ENCODE results near the gene AK5.

The AK5 gene

DNA sequence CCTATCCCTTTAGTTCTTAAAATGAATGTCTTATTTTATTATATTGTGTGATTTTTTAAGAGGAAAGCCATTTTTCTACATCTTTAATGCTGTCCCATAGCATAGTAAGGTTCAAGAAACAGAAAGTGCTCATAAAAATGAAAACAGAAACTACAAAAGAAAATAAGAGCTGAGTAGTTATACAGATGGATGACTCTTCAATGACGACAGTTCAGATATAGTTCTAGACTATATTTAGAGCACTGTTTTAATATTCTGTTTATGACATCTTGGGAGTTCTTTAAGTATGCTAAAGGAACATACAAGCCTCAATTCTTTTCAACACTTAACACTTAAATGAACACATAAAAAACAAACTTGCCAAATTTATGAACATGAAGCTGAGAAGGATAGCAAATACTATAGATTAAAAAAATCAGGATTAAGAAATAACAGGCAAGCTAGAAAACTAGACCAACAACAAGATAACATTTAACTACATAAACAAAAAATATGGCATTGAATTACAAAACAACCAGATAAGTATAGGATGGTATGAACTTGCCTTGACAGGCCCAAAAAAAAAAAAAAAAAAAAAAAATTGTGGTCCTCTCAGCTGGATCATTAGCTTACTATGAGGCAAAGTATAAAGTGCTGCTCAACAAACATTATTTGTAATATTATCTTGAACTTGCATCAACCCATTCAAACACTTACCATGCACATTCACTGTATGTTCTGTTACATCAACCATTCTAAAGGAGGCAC, 312.7 kb downstream of the AK5 start:
- no peak overlapping the region for H3K27ac ChIP-seq (replicated peaks; ENCODE audit: low read length)
- H3K79me1 ChIP-seq (ENCODE audit: low read depth, low read length): no peaks in the 10 kb centered on the region
- no peak overlapping the region for H3K18ac ChIP-seq (ENCODE audit: low read length)
- H2AFZ ChIP-seq (ENCODE audit: low read length): no peak overlapping the region
- no peak overlapping the region for H2AK5ac ChIP-seq (ENCODE audit: low read depth, low read length)
- H3K14ac ChIP-seq (ENCODE audit: low read length): no peak overlapping the region
- no peak overlapping the region for H2BK15ac ChIP-seq (ENCODE audit: low read length)
- no peak overlapping the region for H2BK120ac ChIP-seq (ENCODE audit: low read depth, low read length)
- H3K9ac ChIP-seq (ENCODE audit: low read depth, low read length, poor library complexity): no peak overlapping the region
- no peak overlapping the region for H4K8ac ChIP-seq (ENCODE audit: low read depth, low read length)
- no peak for DNase-seq (ENCODE audit: low spot score)
- H3K9me3 ChIP-seq (replicated peaks in 1 of 2; ENCODE audit: control insufficient read depth in 2 of 2, insufficient read depth in 1 of 2, low read depth in 1 of 2, low read length in 2 of 2): no peaks in the 10 kb centered on the region
- H3K23ac ChIP-seq (ENCODE audit: low read depth, low read length, poor library complexity): no peak overlapping the region
- H3K4me2 ChIP-seq (ENCODE audit: insufficient read depth, low read length, poor library complexity, severe bottlenecking): no peak overlapping the region
- no peak overlapping the region for H3K4ac ChIP-seq (ENCODE audit: low read length)
- no peak overlapping the region for H3K4me3 ChIP-seq (ENCODE audit: low read length in 2 of 2)
- WGBS, 2 donors (ENCODE audit: extremely low coverage in 2 of 2, insufficient read length in 2 of 2, insufficient replicate concordance in 1 of 2): no CpG with 5 or more reads among the region's 1 CpG
- no peak overlapping the region for H2BK12ac ChIP-seq (ENCODE audit: low read length)
- H3K4me1 ChIP-seq (ENCODE audit: control insufficient read depth in 2 of 2, insufficient read depth in 1 of 2, low read depth in 1 of 2, low read length in 2 of 2): no peaks in the 10 kb centered on the region
- H3K27me3 ChIP-seq (ENCODE audit: control insufficient read depth in 3 of 3, insufficient read depth in 3 of 3, low read depth in 1 of 3, low read length in 3 of 3): no peaks in the 10 kb centered on the region
- H3K36me3 ChIP-seq (replicated peaks in 1 of 2; ENCODE audit: control insufficient read depth in 2 of 2, insufficient read depth in 2 of 2, low read length in 2 of 2): peaks cover 0 to 29% of the 10 kb centered on the region in 2 donors
- H2BK5ac ChIP-seq (ENCODE audit: low read length): no peak overlapping the region
- H4K91ac ChIP-seq (ENCODE audit: low read depth, low read length, poor library complexity): no peak overlapping the region

DNA sequence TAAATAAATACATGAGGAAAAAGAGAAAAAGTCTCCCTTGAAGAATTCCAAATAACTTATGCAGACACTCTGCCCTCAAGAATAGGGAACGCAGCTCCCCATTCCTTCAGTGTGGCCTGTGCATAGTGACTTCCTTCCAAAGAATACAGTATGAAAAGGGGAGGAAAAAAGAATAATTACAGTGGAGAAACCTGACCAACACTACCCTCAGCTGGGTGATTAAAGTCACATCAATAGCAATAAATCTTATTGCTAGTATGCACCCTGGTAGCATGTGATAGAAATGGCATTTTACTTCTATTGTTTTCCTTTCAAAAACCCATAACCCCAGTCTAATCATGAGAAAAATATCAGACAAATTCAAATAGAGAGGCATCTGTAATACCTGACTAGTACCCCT, 315.5 kb downstream of the AK5 start:
- no peak overlapping the region for H3K9ac ChIP-seq (ENCODE audit: low read depth, low read length, poor library complexity)
- DNase-seq (ENCODE audit: low spot score): no peak
- H2BK120ac ChIP-seq (ENCODE audit: low read depth, low read length): no peak overlapping the region
- H2BK5ac ChIP-seq (ENCODE audit: low read length): no peak overlapping the region
- no peak overlapping the region for H3K18ac ChIP-seq (ENCODE audit: low read length)
- H3K4ac ChIP-seq (ENCODE audit: low read length): no peak overlapping the region
- no CpG with 5 or more reads among the region's 1 CpG for WGBS, 2 donors (ENCODE audit: extremely low coverage in 2 of 2, insufficient read length in 2 of 2, insufficient replicate concordance in 1 of 2)
- peaks cover 0 to 29% of the 10 kb centered on the region in 2 donors for H3K36me3 ChIP-seq (replicated peaks in 1 of 2; ENCODE audit: control insufficient read depth in 2 of 2, insufficient read depth in 2 of 2, low read length in 2 of 2)
- H4K8ac ChIP-seq (ENCODE audit: low read depth, low read length): no peak overlapping the region
- H3K4me3 ChIP-seq (ENCODE audit: low read length in 2 of 2): no peak overlapping the region
- H3K27me3 ChIP-seq (ENCODE audit: control insufficient read depth in 3 of 3, insufficient read depth in 3 of 3, low read depth in 1 of 3, low read length in 3 of 3): no peaks in the 10 kb centered on the region
- H3K23ac ChIP-seq (ENCODE audit: low read depth, low read length, poor library complexity): no peak overlapping the region
- no peak overlapping the region for H2BK15ac ChIP-seq (ENCODE audit: low read length)
- H3K14ac ChIP-seq (ENCODE audit: low read length): no peak overlapping the region
- no peak overlapping the region for H2AK5ac ChIP-seq (ENCODE audit: low read depth, low read length)
- H3K27ac ChIP-seq (replicated peaks; ENCODE audit: low read length): no peak overlapping the region
- H2AFZ ChIP-seq (ENCODE audit: low read length): no peak overlapping the region
- H4K91ac ChIP-seq (ENCODE audit: low read depth, low read length, poor library complexity): no peak overlapping the region
- peaks cover 0 to 2% of the 10 kb centered on the region in 2 donors for H3K4me1 ChIP-seq (ENCODE audit: control insufficient read depth in 2 of 2, insufficient read depth in 1 of 2, low read depth in 1 of 2, low read length in 2 of 2)
- no peak overlapping the region for H3K4me2 ChIP-seq (ENCODE audit: insufficient read depth, low read length, poor library complexity, severe bottlenecking)
- no peaks in the 10 kb centered on the region for H3K9me3 ChIP-seq (replicated peaks in 1 of 2; ENCODE audit: control insufficient read depth in 2 of 2, insufficient read depth in 1 of 2, low read depth in 1 of 2, low read length in 2 of 2)
- peaks cover 1% of the 10 kb centered on the region for H3K79me1 ChIP-seq (ENCODE audit: low read depth, low read length)
- no peak overlapping the region for H2BK12ac ChIP-seq (ENCODE audit: low read length)

DNA sequence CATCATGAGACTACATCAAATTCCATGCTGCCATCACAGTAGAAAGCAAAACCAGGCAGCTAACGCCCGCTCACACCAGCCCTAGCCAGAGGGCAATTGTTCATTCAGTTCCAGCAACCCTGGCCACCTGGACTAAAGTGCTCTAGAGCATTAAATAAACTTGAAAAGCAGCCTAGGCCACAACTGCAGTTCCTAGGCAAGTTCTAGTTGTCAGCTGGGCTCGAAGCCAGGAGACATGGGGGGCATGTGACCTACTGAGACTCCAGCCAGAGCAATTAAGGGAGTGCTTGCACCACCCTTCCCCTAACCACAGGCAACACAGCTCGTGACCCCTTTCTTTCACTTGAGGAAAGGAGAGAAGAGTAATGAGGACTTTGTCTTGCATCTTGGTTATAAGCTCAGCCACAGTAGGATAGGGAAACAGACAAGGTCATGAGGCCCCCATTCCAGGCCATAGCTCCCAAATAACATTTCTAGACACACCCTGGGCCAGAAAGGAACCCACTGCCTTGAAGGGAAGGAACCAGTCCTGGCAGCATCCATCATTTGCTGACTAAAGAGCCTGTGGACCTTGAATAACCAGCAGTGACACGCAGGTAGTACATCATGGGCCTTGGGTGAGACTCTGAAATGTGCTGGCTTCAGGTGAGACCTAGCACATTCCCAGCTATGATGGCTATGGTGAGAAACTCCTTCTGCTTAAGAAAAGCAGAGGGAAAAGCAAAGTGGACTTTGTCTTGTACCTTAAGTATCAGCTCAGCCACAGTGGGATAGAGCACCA, 323.6 kb downstream of the AK5 start:
- H3K14ac ChIP-seq (ENCODE audit: low read length): no peak overlapping the region
- DNase-seq (ENCODE audit: low spot score): no peak
- H3K4me2 ChIP-seq (ENCODE audit: insufficient read depth, low read length, poor library complexity, severe bottlenecking): no peak overlapping the region
- no peak overlapping the region for H3K23ac ChIP-seq (ENCODE audit: low read depth, low read length, poor library complexity)
- no peak overlapping the region for H4K8ac ChIP-seq (ENCODE audit: low read depth, low read length)
- peaks cover 1% of the 10 kb centered on the region for H3K79me1 ChIP-seq (ENCODE audit: low read depth, low read length)
- H2BK5ac ChIP-seq (ENCODE audit: low read length): no peak overlapping the region
- no peak overlapping the region for H3K27ac ChIP-seq (replicated peaks; ENCODE audit: low read length)
- no peaks in the 10 kb centered on the region for H3K27me3 ChIP-seq (ENCODE audit: control insufficient read depth in 3 of 3, insufficient read depth in 3 of 3, low read depth in 1 of 3, low read length in 3 of 3)
- no peak overlapping the region for H2AFZ ChIP-seq (ENCODE audit: low read length)
- H2BK15ac ChIP-seq (ENCODE audit: low read length): no peak overlapping the region
- no peak overlapping the region for H3K9ac ChIP-seq (ENCODE audit: low read depth, low read length, poor library complexity)
- peaks cover 0 to 22% of the 10 kb centered on the region in 2 donors for H3K9me3 ChIP-seq (replicated peaks in 1 of 2; ENCODE audit: control insufficient read depth in 2 of 2, insufficient read depth in 1 of 2, low read depth in 1 of 2, low read length in 2 of 2)
- WGBS, 2 donors (ENCODE audit: extremely low coverage in 2 of 2, insufficient read length in 2 of 2, insufficient replicate concordance in 1 of 2): no CpG with 5 or more reads among the region's 5 CpGs
- no peak overlapping the region for H3K4me3 ChIP-seq (ENCODE audit: low read length in 2 of 2)
- H2BK120ac ChIP-seq (ENCODE audit: low read depth, low read length): no peak overlapping the region
- H4K91ac ChIP-seq (ENCODE audit: low read depth, low read length, poor library complexity): no peak overlapping the region
- H3K4me1 ChIP-seq (ENCODE audit: control insufficient read depth in 2 of 2, insufficient read depth in 1 of 2, low read depth in 1 of 2, low read length in 2 of 2): peaks cover 0 to 2% of the 10 kb centered on the region in 2 donors
- no peak overlapping the region for H3K18ac ChIP-seq (ENCODE audit: low read length)
- no peak overlapping the region for H2BK12ac ChIP-seq (ENCODE audit: low read length)
- H3K4ac ChIP-seq (ENCODE audit: low read length): no peak overlapping the region
- H3K36me3 ChIP-seq (replicated peaks in 1 of 2; ENCODE audit: control insufficient read depth in 2 of 2, insufficient read depth in 2 of 2, low read length in 2 of 2): peaks cover 1 to 42% of the 10 kb centered on the region in 2 donors
- H2AK5ac ChIP-seq (ENCODE audit: low read depth, low read length): no peak overlapping the region

DNA sequence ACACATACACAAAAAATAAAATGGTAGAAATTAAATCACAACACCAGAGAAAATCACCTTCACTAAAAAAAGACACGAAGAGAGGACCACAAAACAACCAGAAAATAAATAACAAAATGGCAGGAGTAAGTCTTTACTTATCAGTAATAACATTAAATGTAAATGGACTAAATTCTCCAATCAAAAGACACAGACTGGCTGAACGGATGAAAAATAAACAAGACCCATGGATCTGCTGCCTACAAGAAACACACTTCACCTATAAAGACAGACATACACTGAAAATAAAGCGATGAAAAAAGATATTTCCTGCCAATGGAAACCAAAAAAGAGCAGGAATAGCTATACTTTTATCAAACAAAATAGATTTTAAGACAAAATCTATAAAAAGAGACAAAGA, 327.1 kb downstream of the AK5 start:
- Histone ChIP-seq H3K9ac (ENCODE audit: low read depth, low read length, poor library complexity) (no peak overlapping the region), H3K4me2 (ENCODE audit: insufficient read depth, low read length, poor library complexity, severe bottlenecking) (no peak overlapping the region), H2BK120ac (ENCODE audit: low read depth, low read length) (no peak overlapping the region), H3K9me3 (replicated peaks in 1 of 2; ENCODE audit: control insufficient read depth in 2 of 2, insufficient read depth in 1 of 2, low read depth in 1 of 2, low read length in 2 of 2) (peaks cover 0 to 33% of the 10 kb centered on the region in 2 donors), H3K4ac (ENCODE audit: low read length) (no peak overlapping the region), H4K91ac (ENCODE audit: low read depth, low read length, poor library complexity) (no peak overlapping the region), H2BK12ac (ENCODE audit: low read length) (no peak overlapping the region), H3K27ac (replicated peaks; ENCODE audit: low read length) (no peak overlapping the region), H3K27me3 (ENCODE audit: control insufficient read depth in 3 of 3, insufficient read depth in 3 of 3, low read depth in 1 of 3, low read length in 3 of 3) (no peaks in the 10 kb centered on the region), H2AK5ac (ENCODE audit: low read depth, low read length) (no peak overlapping the region), H4K8ac (ENCODE audit: low read depth, low read length) (no peak overlapping the region), H3K18ac (ENCODE audit: low read length) (no peak overlapping the region), H3K23ac (ENCODE audit: low read depth, low read length, poor library complexity) (no peak overlapping the region), H2BK15ac (ENCODE audit: low read length) (no peak overlapping the region), H3K36me3 (replicated peaks in 1 of 2; ENCODE audit: control insufficient read depth in 2 of 2, insufficient read depth in 2 of 2, low read length in 2 of 2) (peaks cover 1 to 41% of the 10 kb centered on the region in 2 donors), H3K4me3 (ENCODE audit: low read length in 2 of 2) (no peak overlapping the region), H3K4me1 (ENCODE audit: control insufficient read depth in 2 of 2, insufficient read depth in 1 of 2, low read depth in 1 of 2, low read length in 2 of 2) (no peaks in the 10 kb centered on the region), H2AFZ (ENCODE audit: low read length) (no peak overlapping the region), H3K79me1 (ENCODE audit: low read depth, low read length) (no peaks in the 10 kb centered on the region), H2BK5ac (ENCODE audit: low read length) (no peak overlapping the region), H3K14ac (ENCODE audit: low read length) (no peak overlapping the region)
- no CpG with 5 or more reads among the region's 3 CpGs for WGBS, 2 donors (ENCODE audit: extremely low coverage in 2 of 2, insufficient read length in 2 of 2, insufficient replicate concordance in 1 of 2)
- DNase-seq (ENCODE audit: low spot score): no peak
